IMR-90 (cell line): ENCODE data around the gene GPC6. TPM values are rescaled to one million over a fixed set of nuclear protein-coding genes. Genes with fewer than 3 reads are reported as not detected.

Experiments
- ATAC-seq: fragments of 200-7000 bp; cut with Tn5 transposase; 2 replicates; pipeline ENCODE4 v1.9.1; 2020; ENCODE audit warnings: low read depth, mild to moderate bottlenecking, moderate library complexity
- BruUV-seq: library from RNA; stranded (reverse); fragments of 400-500 nt; replicated peaks from 2 replicates; lab custom pipeline; 2021; lab: Mats Ljungman, UMichigan
- CTCF ChIA-PET: fragments of 300-600 bp; formaldehyde crosslinking; extraction: SDS; loops from one replicate; lab custom pipeline; 2021; ENCODE audit warnings: antibody characterized with exemption; lab: Yijun Ruan, JAX
- POLR2A ChIA-PET: fragments of 300-600 bp; sonication (Branson Sonifier 250); formaldehyde crosslinking; loops from one replicate; lab custom pipeline; 2022; ENCODE audit warnings: antibody characterized with exemption; ENCODE audit not compliant: unreplicated experiment; lab: Charles Lee
- DNase-seq: peaks from one replicate; pipeline ENCODE4 v3.0.0; 2013
- H2AFZ ChIP-seq: replicated peaks from 2 replicates; pipeline ENCODE3; 2013; ENCODE audit warnings: low read length, mild to moderate bottlenecking; ENCODE audit not compliant: poor library complexity
- H2AK5ac ChIP-seq: 2 replicates; pipeline ENCODE4 v1.6.1; 2013; ENCODE audit warnings: low read depth, low read length, inconsistent platforms
- H2AK9ac ChIP-seq: replicated peaks from 2 replicates; pipeline ENCODE3; 2013; ENCODE audit warnings: mild to moderate bottlenecking, low read depth, low read length, moderate library complexity; ENCODE audit not compliant: poor library complexity
- H2BK120ac ChIP-seq: 2 replicates; pipeline ENCODE4 v1.6.1; 2013; ENCODE audit warnings: low read depth, low read length, inconsistent platforms
- H2BK15ac ChIP-seq: 3 replicates; pipeline ENCODE4 v1.6.1; 2013; ENCODE audit warnings: low read depth, low read length, inconsistent platforms
- H2BK20ac ChIP-seq: 2 replicates; pipeline ENCODE4 v1.6.1; 2013; ENCODE audit warnings: low read depth, mild to moderate bottlenecking, inconsistent platforms, low read length, moderate library complexity
- H2BK5ac ChIP-seq: 2 replicates; pipeline ENCODE4 v1.6.1; 2013; ENCODE audit warnings: mild to moderate bottlenecking, low read depth, low read length, inconsistent platforms; ENCODE audit not compliant: poor library complexity, severe bottlenecking
- H3K14ac ChIP-seq: replicated peaks from 2 replicates; pipeline ENCODE4 v1.6.1; 2013; ENCODE audit warnings: low read depth, low read length, inconsistent platforms
- H3K18ac ChIP-seq: 2 replicates; pipeline ENCODE4 v1.6.1; 2013; ENCODE audit warnings: low read depth, low read length, control low read depth
- H3K23ac ChIP-seq: 2 replicates; pipeline ENCODE4 v1.6.1; 2013; ENCODE audit warnings: low read depth, low read length, inconsistent platforms
- H3K27ac ChIP-seq: 2 replicates; pipeline ENCODE4 v1.5.1; 2013; ENCODE audit warnings: mild to moderate bottlenecking, control low read depth, low read length; ENCODE audit not compliant: insufficient read depth
- H3K27me3 ChIP-seq: 2 replicates; pipeline ENCODE4 v1.6.1; 2013; ENCODE audit warnings: low read length; ENCODE audit not compliant: control insufficient read depth, insufficient read depth
- H3K36me3 ChIP-seq: 2 replicates; pipeline ENCODE4 v1.6.1; 2013; ENCODE audit warnings: low read length, mixed read lengths; ENCODE audit not compliant: control insufficient read depth, insufficient read depth
- H3K4ac ChIP-seq: 2 replicates; pipeline ENCODE4 v1.6.1; 2013; ENCODE audit warnings: low read depth, low read length, inconsistent platforms
- H3K4me1 ChIP-seq: 2 replicates; pipeline ENCODE4 v1.6.1; 2013; ENCODE audit warnings: low read length, mixed read lengths; ENCODE audit not compliant: control insufficient read depth, insufficient read depth
- H3K4me2 ChIP-seq: 2 replicates; pipeline ENCODE4 v1.6.1; 2013; ENCODE audit warnings: low read depth, mild to moderate bottlenecking, control low read depth, low read length, moderate library complexity
- H3K4me3 ChIP-seq: 2 replicates; pipeline ENCODE4 v1.5.1; 2013; ENCODE audit warnings: low read depth, mild to moderate bottlenecking, control low read depth, low read length, moderate library complexity; ENCODE audit not compliant: insufficient read depth
- H3K56ac ChIP-seq: 2 replicates; pipeline ENCODE4 v1.6.1; 2013; ENCODE audit warnings: low read length, inconsistent platforms; ENCODE audit not compliant: insufficient read depth; ENCODE audit errors: extremely low read depth
- H3K79me1 ChIP-seq, 2 experiments: 2 replicates each; pipeline ENCODE4 v1.6.1; 2013; ENCODE audit warnings: low read length in 2 of 2, inconsistent platforms in 1 of 2, low read depth in 1 of 2
- H3K9ac ChIP-seq: 2 replicates; pipeline ENCODE4 v1.6.1; 2013; ENCODE audit warnings: low read depth, low read length, control low read depth
- H3K9me1 ChIP-seq: 2 replicates; pipeline ENCODE4 v1.6.1; 2013; ENCODE audit warnings: low read length, inconsistent platforms; ENCODE audit not compliant: insufficient read depth
- H3K9me3 ChIP-seq: 2 replicates; pipeline ENCODE4 v1.6.1; 2013; ENCODE audit warnings: low read length; ENCODE audit not compliant: control insufficient read depth, insufficient read depth
- H4K20me1 ChIP-seq: 2 replicates; pipeline ENCODE4 v1.6.1; 2013; ENCODE audit warnings: low read length, inconsistent platforms; ENCODE audit not compliant: insufficient read depth
- H4K5ac ChIP-seq: 2 replicates; pipeline ENCODE4 v1.6.1; 2013; ENCODE audit warnings: mild to moderate bottlenecking, low read depth, low read length, control low read depth
- H4K8ac ChIP-seq, 2 experiments: 2 replicates each; pipeline ENCODE4 v1.6.1; 2013; ENCODE audit warnings: low read depth in 2 of 2, low read length in 2 of 2, control low read depth in 1 of 2, inconsistent platforms in 1 of 2
- H4K91ac ChIP-seq: 2 replicates; pipeline ENCODE4 v1.6.1; 2013; ENCODE audit warnings: low read depth, low read length, inconsistent platforms; ENCODE audit not compliant: insufficient read depth
- BHLHE40 ChIP-seq: fragments of 150-350 bp; IDR thresholded peaks from 2 replicates; pipeline ENCODE4 v1.6.1; 2016; ENCODE audit warnings: mild to moderate bottlenecking, low read depth, low read length
- CEBPB ChIP-seq: IDR thresholded peaks from 2 replicates; pipeline ENCODE4 v1.6.1; 2012; ENCODE audit warnings: low read depth, low read length, improper control_type of control experiment
- FOS ChIP-seq: fragments of 150-350 bp; IDR thresholded peaks from 2 replicates; pipeline ENCODE4 v1.6.1; 2016; ENCODE audit warnings: low read depth, low read length
- MAFK ChIP-seq: IDR thresholded peaks from 2 replicates; pipeline ENCODE4 v1.6.1; 2012; ENCODE audit warnings: low read depth, low read length, improper control_type of control experiment
- MAZ ChIP-seq: IDR thresholded peaks from 2 replicates; pipeline ENCODE4 v1.6.1; 2012; ENCODE audit warnings: low read depth, mild to moderate bottlenecking, low read length, improper control_type of control experiment, moderate library complexity, borderline replicate concordance
- NFE2L2 ChIP-seq: fragments of 150-350 bp; IDR thresholded peaks from 2 replicates; pipeline ENCODE4 v1.6.1; 2016; ENCODE audit warnings: low read depth, mild to moderate bottlenecking, low read length
- RAD21 ChIP-seq: IDR thresholded peaks from 2 replicates; pipeline ENCODE4 v1.6.1; 2012; ENCODE audit warnings: low read length, improper control_type of control experiment
- RCOR1 ChIP-seq: IDR thresholded peaks from 2 replicates; pipeline ENCODE4 v1.6.1; 2012; ENCODE audit warnings: mild to moderate bottlenecking, low read length, improper control_type of control experiment; ENCODE audit not compliant: insufficient replicate concordance
- RFX5 ChIP-seq: IDR thresholded peaks from 2 replicates; pipeline ENCODE4 v1.8.0; 2012; ENCODE audit warnings: low read depth, mild to moderate bottlenecking, low read length, moderate library complexity
- WGBS, 2 experiments: methylation state at CpG; one replicate each; pipeline versions ENCODE4 v1.1.5 to v1.1.7; 2013; ENCODE audit warnings: missing lambda C conversion rate in 2 of 2; ENCODE audit not compliant: insufficient read length in 1 of 2; ENCODE audit errors: extremely low coverage in 2 of 2; 5-methylcytosine and 5-hydroxymethylcytosine counted together
- dilution Hi-C: fragments of 300-500 bp; cut with HindIII; formaldehyde crosslinking; loops from one replicate; pipeline ENCODE4 v1.14.3; 2018; ENCODE audit warnings: low sequenced_read_pairs; ENCODE audit not compliant: unreplicated experiment
- in situ Hi-C: fragments of 300-500 bp; cut with MboI; formaldehyde crosslinking; loops from 3 replicates; pipeline ENCODE4 v1.14.3; 2019; ENCODE audit warnings: low sequenced_read_pairs, inconsistent platforms, mixed read lengths
- intact Hi-C: fragments of 100-400 bp; cut with micrococcal nuclease; formaldehyde crosslinking; loops from 2 replicates; pipeline ENCODE4 v1.10.0; 2022
- polyA plus RNA-seq, 3 experiments: library from polyadenylated mRNA; depleted of rRNA; stranded (reverse); fragments of >200 nt; gene quantifications; 2 replicates each; pipeline ENCODE4 v1.2.3, GENCODE V29; 2012; ENCODE audit warnings: low replicate concordance in 1 of 3
- total RNA-seq: library from RNA; depleted of rRNA; stranded (reverse); fragments of >200 nt; gene quantifications from 2 replicates; pipeline ENCODE4 v1.2.3, GENCODE V29; 2012
- TF ChIP-seq, protein P1 (sequence below): fragments of 150-350 bp; IDR thresholded peaks from 2 replicates; pipeline ENCODE4 v1.6.1; 2017; ENCODE audit warnings: mild to moderate bottlenecking, antibody characterized with exemption, low read length, low read depth
- TF ChIP-seq, protein P2 (sequence below): conservative IDR thresholded peaks from 2 replicates; pipeline ENCODE4 v1.5.1; 2012; ENCODE audit warnings: mild to moderate bottlenecking, low read depth, low read length, improper control_type of control experiment

Gene GPC6
- total and polyA plus RNA-seq, 2 of the 4 experiments (the other 2 are of a cell fraction), result 14.9 to 39.4 TPM

DNA sequence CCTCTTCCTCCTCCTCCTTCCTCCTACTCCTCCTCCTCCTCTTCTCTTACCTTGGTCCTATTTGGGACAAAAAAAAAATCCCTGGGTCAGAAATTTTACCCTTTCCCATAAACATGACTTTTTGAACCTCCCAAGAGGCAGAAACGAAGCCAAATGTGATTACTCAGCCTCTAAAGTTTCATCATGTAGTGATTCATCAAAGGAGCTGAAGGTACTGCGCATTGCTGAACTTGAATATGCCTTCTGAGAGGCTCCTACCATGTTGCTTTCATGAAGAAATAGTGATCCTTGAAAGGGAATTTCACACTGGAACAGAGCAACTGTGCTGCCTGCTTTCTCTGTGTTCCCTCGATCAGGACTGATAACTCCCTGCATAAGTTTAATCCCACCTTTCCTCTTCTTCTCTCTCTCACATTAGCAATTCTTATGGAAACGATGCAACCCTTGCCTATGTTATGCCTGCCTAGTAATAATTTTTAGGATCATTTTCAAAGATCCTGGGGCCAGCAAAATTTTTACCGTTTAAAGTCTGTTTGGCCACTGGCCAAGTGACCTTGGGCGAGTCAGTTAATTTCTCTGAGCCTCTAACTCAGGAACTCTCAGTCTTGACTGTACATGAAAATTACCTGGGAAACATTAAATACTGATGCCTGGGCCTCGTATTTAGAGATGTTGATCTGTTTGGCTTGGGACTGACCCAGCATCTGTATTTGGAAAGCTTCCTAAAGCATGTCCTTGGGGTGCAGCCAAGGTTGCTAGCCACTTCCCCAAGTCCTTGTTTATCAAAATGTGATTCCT is 1103.3 kb downstream of the GPC6 start:
- H2BK15ac ChIP-seq, result peak overlapping the region; percentile 72; the same call in 2 of the 3 replicates
- H2BK120ac ChIP-seq, result peak overlapping the region; percentile 98
- H3K4me1 ChIP-seq, result peaks cover 33% of the 10 kb centered on the region
- peak overlapping the region; percentile 44 for H2AFZ ChIP-seq
- ATAC-seq (peak; percentile 77), DNase-seq (peak; percentile 95)
- no peaks in the 10 kb centered on the region for H3K9me3 ChIP-seq
- no peaks in the 10 kb centered on the region for H4K20me1 ChIP-seq
- H3K4me2 ChIP-seq, result peak overlapping the region; percentile 79; the same call in 1 of the 2 replicates
- in situ Hi-C loops, result loop anchor here (25.0 kb wide), 1 partner anchor 1093 kb away; the partner anchor contains the start of gene GPC6
- peak overlapping the region; percentile 67; the same call in 1 of the 2 replicates for H3K56ac ChIP-seq
- ChIA-PET POLR2A (no interaction called here), CTCF (interaction anchor here (0.7 kb wide), 1 partner anchor 1195 kb away, joined by 3 read pairs; no protein-coding TSS in a partner anchor)
- peak overlapping the region; percentile 75 for H3K14ac ChIP-seq
- TF ChIP-seq NFE2L2, result 0 out of 2 replicates have a peak, but pooled peaks have one; percentile 6
- TF ChIP-seq RAD21, result 0 out of 2 replicates have a peak, but pooled peaks have one; percentile 8
- TF ChIP-seq, protein P1, sequence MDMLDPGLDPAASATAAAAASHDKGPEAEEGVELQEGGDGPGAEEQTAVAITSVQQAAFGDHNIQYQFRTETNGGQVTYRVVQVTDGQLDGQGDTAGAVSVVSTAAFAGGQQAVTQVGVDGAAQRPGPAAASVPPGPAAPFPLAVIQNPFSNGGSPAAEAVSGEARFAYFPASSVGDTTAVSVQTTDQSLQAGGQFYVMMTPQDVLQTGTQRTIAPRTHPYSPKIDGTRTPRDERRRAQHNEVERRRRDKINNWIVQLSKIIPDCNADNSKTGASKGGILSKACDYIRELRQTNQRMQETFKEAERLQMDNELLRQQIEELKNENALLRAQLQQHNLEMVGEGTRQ, result no peak
- TF ChIP-seq RCOR1, result no peak
- TF ChIP-seq MAFK, result peak; percentile 66
- TF ChIP-seq RFX5, result no peak
- TF ChIP-seq BHLHE40, result peak; percentile 7; the same call in 1 of the 2 replicates
- TF ChIP-seq, protein P2, sequence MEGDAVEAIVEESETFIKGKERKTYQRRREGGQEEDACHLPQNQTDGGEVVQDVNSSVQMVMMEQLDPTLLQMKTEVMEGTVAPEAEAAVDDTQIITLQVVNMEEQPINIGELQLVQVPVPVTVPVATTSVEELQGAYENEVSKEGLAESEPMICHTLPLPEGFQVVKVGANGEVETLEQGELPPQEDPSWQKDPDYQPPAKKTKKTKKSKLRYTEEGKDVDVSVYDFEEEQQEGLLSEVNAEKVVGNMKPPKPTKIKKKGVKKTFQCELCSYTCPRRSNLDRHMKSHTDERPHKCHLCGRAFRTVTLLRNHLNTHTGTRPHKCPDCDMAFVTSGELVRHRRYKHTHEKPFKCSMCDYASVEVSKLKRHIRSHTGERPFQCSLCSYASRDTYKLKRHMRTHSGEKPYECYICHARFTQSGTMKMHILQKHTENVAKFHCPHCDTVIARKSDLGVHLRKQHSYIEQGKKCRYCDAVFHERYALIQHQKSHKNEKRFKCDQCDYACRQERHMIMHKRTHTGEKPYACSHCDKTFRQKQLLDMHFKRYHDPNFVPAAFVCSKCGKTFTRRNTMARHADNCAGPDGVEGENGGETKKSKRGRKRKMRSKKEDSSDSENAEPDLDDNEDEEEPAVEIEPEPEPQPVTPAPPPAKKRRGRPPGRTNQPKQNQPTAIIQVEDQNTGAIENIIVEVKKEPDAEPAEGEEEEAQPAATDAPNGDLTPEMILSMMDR, result no peak
- peak; percentile 92 for TF ChIP-seq CEBPB
- TF ChIP-seq FOS, result peak; percentile 93
- TF ChIP-seq MAZ, result no peak
- no peaks in the 10 kb centered on the region for H3K79me1 ChIP-seq
- H3K18ac ChIP-seq, result peak overlapping the region; percentile 73
- H2BK5ac ChIP-seq, result peak overlapping the region; percentile 86
- H4K91ac ChIP-seq, result peak overlapping the region; percentile 89
- no peak overlapping the region for H2AK9ac ChIP-seq
- 100% methylated on average over 1 of the region's 7 CpGs; no CpG with 5 or more reads in 1 of the 2 experiments for WGBS, 2 experiments
- peak overlapping the region; percentile 96 for H2BK20ac ChIP-seq
- peak overlapping the region; percentile 88 for H3K4ac ChIP-seq
- H3K36me3 ChIP-seq, result no peaks in the 10 kb centered on the region
- no peak overlapping the region; the same call in 1 of the 2 replicates for H3K9ac ChIP-seq
- peak overlapping the region; percentile 33; the same call in 1 of the 2 replicates for H3K27ac ChIP-seq
- peak overlapping the region; percentile 67 for H4K5ac ChIP-seq
- intact Hi-C loops, result loop anchor here (10.0 kb wide), 1 partner anchor 125 kb away; no protein-coding TSS in a partner anchor
- no peaks in the 10 kb centered on the region for H3K27me3 ChIP-seq
- peak overlapping the region; percentile 96 for H3K23ac ChIP-seq
- dilution Hi-C loops, result no loop called here
- peak overlapping the region; percentile 56 to 93; a peak in 3 of 4 replicates for H4K8ac ChIP-seq
- H3K9me1 ChIP-seq, result peaks cover 6% of the 10 kb centered on the region
- no TSS peak for BruUV-seq
- H2AK5ac ChIP-seq, result peak overlapping the region; percentile 50
- no peak overlapping the region for H3K4me3 ChIP-seq
